PFSK-1 (cell line): ENCODE measurements around the gene ANKRD10.

Experiments used
- FOXP2 ChIP-seq: optimal IDR thresholded peaks from 2 replicates; pipeline ENCODE3; 2011; ENCODE audit warnings: borderline replicate concordance, control low read depth, inconsistent platforms; ENCODE audit not compliant: insufficient read depth; ENCODE audit errors: extremely low read length, extremely low read depth
- POLR2AphosphoS5 ChIP-seq: IDR thresholded peaks from 2 replicates; pipeline ENCODE4 v1.6.1; 2012; ENCODE audit warnings: low read depth, mild to moderate bottlenecking, control low read depth, low read length, moderate library complexity
- SIN3A ChIP-seq: IDR thresholded peaks from 2 replicates; pipeline ENCODE4 v1.6.1; 2012; ENCODE audit warnings: mild to moderate bottlenecking, low read length, moderate library complexity, borderline replicate concordance; ENCODE audit not compliant: insufficient read depth
- TAF1 ChIP-seq: IDR thresholded peaks from 2 replicates; pipeline ENCODE4 v1.6.1; 2012; ENCODE audit warnings: low read length, control low read depth, borderline replicate concordance; ENCODE audit not compliant: insufficient read depth
- TF ChIP-seq, protein P1 (sequence below), 2 experiments: IDR thresholded peaks; 2 replicates each; pipeline versions ENCODE4 v1.6.1 to v1.8.0; 2011 to 2012; ENCODE audit warnings: low read depth in 2 of 2, low read length in 2 of 2, control low read depth in 1 of 2, inconsistent platforms in 1 of 2, mild to moderate bottlenecking in 1 of 2, moderate library complexity in 1 of 2; ENCODE audit not compliant: insufficient read depth in 1 of 2

ANKRD10 gene

DNA sequence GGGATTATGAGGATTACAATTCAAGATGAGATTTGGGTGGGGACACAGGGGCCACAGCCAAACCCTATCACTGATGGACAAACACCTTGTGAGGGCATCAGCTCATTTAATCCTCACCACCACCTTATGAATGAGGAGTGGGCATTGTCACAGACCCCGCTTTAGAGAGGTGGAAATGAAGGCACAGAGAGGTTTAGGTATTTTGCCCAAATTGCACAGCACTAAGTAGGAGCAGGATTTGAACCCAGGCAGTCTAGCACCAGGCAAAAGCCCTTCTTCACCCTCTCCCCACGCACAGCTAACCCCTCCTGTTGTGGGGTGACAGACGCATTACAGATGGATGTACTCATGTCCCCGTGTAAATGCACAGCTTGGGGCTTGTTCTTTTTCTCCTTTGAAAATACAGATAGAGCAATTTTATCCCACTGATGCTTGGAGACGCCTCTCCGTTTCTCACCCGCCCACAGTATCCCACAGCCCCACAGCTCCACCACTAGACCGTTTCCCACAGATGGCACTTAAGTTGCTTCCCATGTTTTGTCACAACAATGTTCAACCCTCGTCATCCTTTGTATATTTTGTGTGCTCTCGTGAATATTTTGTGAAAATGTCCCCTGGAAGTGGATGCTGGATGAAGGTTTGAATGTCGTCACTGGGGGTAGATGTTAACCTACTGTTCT, 48.2 kb downstream of the ANKRD10 start:
- TF ChIP-seq POLR2AphosphoS5 (no peak), FOXP2 (no peak), TAF1 (no peak), SIN3A (no peak)
- TF ChIP-seq, protein P1, sequence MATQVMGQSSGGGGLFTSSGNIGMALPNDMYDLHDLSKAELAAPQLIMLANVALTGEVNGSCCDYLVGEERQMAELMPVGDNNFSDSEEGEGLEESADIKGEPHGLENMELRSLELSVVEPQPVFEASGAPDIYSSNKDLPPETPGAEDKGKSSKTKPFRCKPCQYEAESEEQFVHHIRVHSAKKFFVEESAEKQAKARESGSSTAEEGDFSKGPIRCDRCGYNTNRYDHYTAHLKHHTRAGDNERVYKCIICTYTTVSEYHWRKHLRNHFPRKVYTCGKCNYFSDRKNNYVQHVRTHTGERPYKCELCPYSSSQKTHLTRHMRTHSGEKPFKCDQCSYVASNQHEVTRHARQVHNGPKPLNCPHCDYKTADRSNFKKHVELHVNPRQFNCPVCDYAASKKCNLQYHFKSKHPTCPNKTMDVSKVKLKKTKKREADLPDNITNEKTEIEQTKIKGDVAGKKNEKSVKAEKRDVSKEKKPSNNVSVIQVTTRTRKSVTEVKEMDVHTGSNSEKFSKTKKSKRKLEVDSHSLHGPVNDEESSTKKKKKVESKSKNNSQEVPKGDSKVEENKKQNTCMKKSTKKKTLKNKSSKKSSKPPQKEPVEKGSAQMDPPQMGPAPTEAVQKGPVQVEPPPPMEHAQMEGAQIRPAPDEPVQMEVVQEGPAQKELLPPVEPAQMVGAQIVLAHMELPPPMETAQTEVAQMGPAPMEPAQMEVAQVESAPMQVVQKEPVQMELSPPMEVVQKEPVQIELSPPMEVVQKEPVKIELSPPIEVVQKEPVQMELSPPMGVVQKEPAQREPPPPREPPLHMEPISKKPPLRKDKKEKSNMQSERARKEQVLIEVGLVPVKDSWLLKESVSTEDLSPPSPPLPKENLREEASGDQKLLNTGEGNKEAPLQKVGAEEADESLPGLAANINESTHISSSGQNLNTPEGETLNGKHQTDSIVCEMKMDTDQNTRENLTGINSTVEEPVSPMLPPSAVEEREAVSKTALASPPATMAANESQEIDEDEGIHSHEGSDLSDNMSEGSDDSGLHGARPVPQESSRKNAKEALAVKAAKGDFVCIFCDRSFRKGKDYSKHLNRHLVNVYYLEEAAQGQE (IDR thresholded peaks at IDR 0.05; ENCODE audit: insufficient read depth in 1 of 2, low read depth in 2 of 2, low read length in 2 of 2): no peak

DNA sequence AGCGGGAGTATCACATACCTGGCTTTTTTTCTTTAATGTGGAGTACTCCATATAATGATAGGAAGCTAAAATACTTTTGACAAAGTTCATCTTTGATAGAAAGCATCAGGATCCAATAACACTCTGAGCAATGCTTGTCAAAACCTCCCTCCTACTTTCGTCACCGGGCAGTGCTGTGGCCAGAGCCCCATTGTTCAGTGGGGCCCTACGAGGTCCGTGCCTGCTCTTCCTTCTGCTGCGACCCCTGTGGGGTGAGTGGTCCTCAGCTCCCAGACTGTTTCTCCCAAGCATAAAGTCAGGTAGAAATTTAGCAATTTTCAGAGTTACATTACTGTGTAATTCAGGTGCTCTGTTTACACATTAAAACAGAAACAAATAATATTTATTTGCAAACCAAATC, 51.2 kb downstream of the ANKRD10 start:
- TF ChIP-seq POLR2AphosphoS5 (no peak), TAF1 (no peak), FOXP2 (no peak), SIN3A (no peak)
- TF ChIP-seq, protein P1 (IDR thresholded peaks at IDR 0.05; ENCODE audit: insufficient read depth in 1 of 2, low read depth in 2 of 2, low read length in 2 of 2): no peak

DNA sequence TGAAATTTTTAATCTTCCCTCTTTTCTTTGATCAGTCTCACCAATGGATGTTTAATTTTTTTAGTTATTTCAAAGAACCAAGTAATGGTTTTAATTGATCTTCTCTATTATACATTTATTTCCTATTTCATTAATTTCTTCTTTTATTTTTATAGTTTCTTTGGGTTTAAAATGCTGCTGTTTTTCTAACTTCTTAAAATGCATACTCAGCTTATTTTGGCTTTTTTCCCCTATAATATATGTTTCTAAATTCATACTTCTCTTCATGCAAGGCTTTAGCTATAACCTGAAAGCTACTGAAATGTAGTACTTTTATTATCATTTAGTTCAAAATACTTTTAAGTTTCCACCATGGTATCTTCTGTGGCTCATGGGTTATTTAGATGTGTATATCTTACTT, 53.9 kb downstream of the ANKRD10 start:
- no peak for TF ChIP-seq POLR2AphosphoS5
- TF ChIP-seq, protein P1 (IDR thresholded peaks at IDR 0.05; ENCODE audit: insufficient read depth in 1 of 2, low read depth in 2 of 2, low read length in 2 of 2): no peak
- TF ChIP-seq FOXP2: no peak
- TF ChIP-seq TAF1: no peak
- no peak for TF ChIP-seq SIN3A

DNA sequence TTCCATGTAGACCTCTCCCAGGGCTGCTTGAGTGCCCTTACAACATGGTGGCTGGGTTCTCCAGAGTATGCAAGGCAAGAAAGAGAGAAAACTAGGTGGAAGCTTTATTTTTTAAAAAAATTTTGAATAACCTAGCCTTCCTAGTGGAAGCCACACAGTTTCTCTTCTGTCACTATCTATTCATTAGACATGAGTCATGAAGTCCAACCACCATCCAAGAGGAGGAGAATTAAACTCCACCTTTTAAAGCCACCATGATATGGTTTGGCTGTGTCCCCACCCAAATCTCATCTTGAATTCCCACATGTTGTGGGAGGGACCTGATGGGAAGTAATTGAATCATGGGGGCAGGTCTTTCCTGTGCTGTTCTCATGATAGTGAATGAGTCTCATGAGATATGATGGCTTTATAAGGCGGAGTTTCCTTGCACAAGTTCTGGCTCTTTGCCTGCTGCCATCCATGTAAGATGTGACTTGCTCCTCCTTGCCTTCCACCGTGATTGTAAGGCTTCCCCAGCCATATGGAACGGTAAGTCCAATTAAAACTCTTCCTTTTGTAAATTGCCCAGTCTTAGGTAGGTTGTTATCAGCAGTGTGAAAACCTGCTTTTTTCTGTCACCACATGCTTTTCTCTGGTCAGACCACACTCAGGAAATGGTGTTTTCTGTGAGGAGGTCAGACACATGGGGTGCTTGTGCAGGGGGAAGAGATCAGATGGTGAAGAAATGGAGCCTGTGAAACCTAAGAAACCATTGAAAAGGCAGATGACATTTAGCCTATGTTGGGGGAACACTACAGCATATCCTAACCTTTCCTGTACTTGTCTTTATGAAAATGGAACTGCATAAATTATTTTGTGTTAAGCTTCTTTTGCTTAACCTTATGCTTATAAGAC, 57.7 kb downstream of the ANKRD10 start:
- TF ChIP-seq, protein P1 (IDR thresholded peaks at IDR 0.05; ENCODE audit: insufficient read depth in 1 of 2, low read depth in 2 of 2, low read length in 2 of 2): no peak
- TF ChIP-seq POLR2AphosphoS5 (no peak), TAF1 (no peak), FOXP2 (no peak)
